ENCODE data around the gene TEX19.

Gene TEX19

GRCh38 chr17:82358465-82359350 lies at the start of gene TEX19:
Gene TEX19 (plus strand): TSS chr17:82359247. CDS start chr17:82362151, 2,904 bp downstream.
- DNase-seq, result no peak

- DNase-seq, result no peak
Measured at GRCh38 chr17:82309656-82310570, 49.1 kb upstream of the TEX19 start.

GRCh38 chr17:82310877-82311276 lies 48.2 kb upstream of the TEX19 start:
- DNase-seq, result no peak

GRCh38 chr17:82311971-82312370 lies 47.1 kb upstream of the TEX19 start:
- DNase-seq, result no peak

GRCh38 chr17:82313195-82314011 lies 45.6 kb upstream of the TEX19 start:
- no peak for DNase-seq

GRCh38 chr17:82314012-82314726 lies 44.9 kb upstream of the TEX19 start:
- no peak for DNase-seq

GRCh38 chr17:82314727-82315605 lies 44.1 kb upstream of the TEX19 start:
- DNase-seq, result no peak

GRCh38 chr17:82315703-82316358 lies 43.2 kb upstream of the TEX19 start:
- peak; percentile 57 for DNase-seq

- DNase-seq, result no peak
Measured at GRCh38 chr17:82316651-82317393, 42.2 kb upstream of the TEX19 start.

- peak; percentile 72 for DNase-seq
Measured at GRCh38 chr17:82317394-82318168, 41.5 kb upstream of the TEX19 start, which contains the start of gene CD7. Gene CD7 (minus strand): TSS chr17:82317608. CDS start chr17:82317495, 113 bp downstream.

- DNase-seq, result no peak
Measured at GRCh38 chr17:82318169-82318498, 40.9 kb upstream of the TEX19 start.

- DNase-seq, result no peak
Measured at GRCh38 chr17:82318772-82319606, 40.1 kb upstream of the TEX19 start.

- DNase-seq, result no peak
Measured at GRCh38 chr17:82319619-82320062, 39.4 kb upstream of the TEX19 start.

- no peak for DNase-seq
Measured at GRCh38 chr17:82320140-82320840, 38.8 kb upstream of the TEX19 start.

- DNase-seq, result peak; percentile 85
Measured at GRCh38 chr17:82320956-82321927, 37.8 kb upstream of the TEX19 start.

GRCh38 chr17:82321947-82322466 lies 37.0 kb upstream of the TEX19 start:
- DNase-seq, result no peak
